ENCODE results near the gene SLC6A7.

SLC6A7 gene

GRCh38 chr5:150256410-150257064 lies 66.7 kb downstream of the SLC6A7 start:
- no peak for TF ChIP-seq CTCF (IDR thresholded peaks at IDR 0.05)

GRCh38 chr5:150257424-150257823 lies 67.6 kb downstream of the SLC6A7 start:
- TF ChIP-seq CTCF (IDR thresholded peaks at IDR 0.05): no peak

- no peak for TF ChIP-seq CTCF (IDR thresholded peaks at IDR 0.05)
Measured at GRCh38 chr5:150258130-150258529, 68.3 kb downstream of the SLC6A7 start.
